IMR-90 (cell line): ENCODE data around the gene SNRPD2. TPM values are rescaled to one million over a fixed set of nuclear protein-coding genes. Genes with fewer than 3 reads are reported as not detected.

ENCODE experiments used
- ATAC-seq: fragments of 200-7000 bp; cut with Tn5 transposase; 2 replicates; pipeline ENCODE4 v1.9.1; 2020; ENCODE audit warnings: low read depth, mild to moderate bottlenecking, moderate library complexity
- BruUV-seq: library from RNA; stranded (reverse); fragments of 400-500 nt; replicated peaks from 2 replicates; lab custom pipeline; 2021; lab: Mats Ljungman, UMichigan
- CTCF ChIA-PET: fragments of 300-600 bp; formaldehyde crosslinking; extraction: SDS; loops from one replicate; lab custom pipeline; 2021; ENCODE audit warnings: antibody characterized with exemption; lab: Yijun Ruan, JAX
- POLR2A ChIA-PET: fragments of 300-600 bp; sonication (Branson Sonifier 250); formaldehyde crosslinking; loops from one replicate; lab custom pipeline; 2022; ENCODE audit warnings: antibody characterized with exemption; ENCODE audit not compliant: unreplicated experiment; lab: Charles Lee
- DNase-seq: peaks from one replicate; pipeline ENCODE4 v3.0.0; 2013
- H2AFZ ChIP-seq: replicated peaks from 2 replicates; pipeline ENCODE3; 2013; ENCODE audit warnings: low read length, mild to moderate bottlenecking; ENCODE audit not compliant: poor library complexity
- H2AK5ac ChIP-seq: 2 replicates; pipeline ENCODE4 v1.6.1; 2013; ENCODE audit warnings: low read depth, low read length, inconsistent platforms
- H2AK9ac ChIP-seq: replicated peaks from 2 replicates; pipeline ENCODE3; 2013; ENCODE audit warnings: mild to moderate bottlenecking, low read depth, low read length, moderate library complexity; ENCODE audit not compliant: poor library complexity
- H2BK120ac ChIP-seq: 2 replicates; pipeline ENCODE4 v1.6.1; 2013; ENCODE audit warnings: low read depth, low read length, inconsistent platforms
- H2BK15ac ChIP-seq: 3 replicates; pipeline ENCODE4 v1.6.1; 2013; ENCODE audit warnings: low read depth, low read length, inconsistent platforms
- H2BK20ac ChIP-seq: 2 replicates; pipeline ENCODE4 v1.6.1; 2013; ENCODE audit warnings: low read depth, mild to moderate bottlenecking, inconsistent platforms, low read length, moderate library complexity
- H2BK5ac ChIP-seq: 2 replicates; pipeline ENCODE4 v1.6.1; 2013; ENCODE audit warnings: mild to moderate bottlenecking, low read depth, low read length, inconsistent platforms; ENCODE audit not compliant: poor library complexity, severe bottlenecking
- H3K14ac ChIP-seq: replicated peaks from 2 replicates; pipeline ENCODE4 v1.6.1; 2013; ENCODE audit warnings: low read depth, low read length, inconsistent platforms
- H3K18ac ChIP-seq: 2 replicates; pipeline ENCODE4 v1.6.1; 2013; ENCODE audit warnings: low read depth, low read length, control low read depth
- H3K23ac ChIP-seq: 2 replicates; pipeline ENCODE4 v1.6.1; 2013; ENCODE audit warnings: low read depth, low read length, inconsistent platforms
- H3K27ac ChIP-seq: 2 replicates; pipeline ENCODE4 v1.5.1; 2013; ENCODE audit warnings: mild to moderate bottlenecking, control low read depth, low read length; ENCODE audit not compliant: insufficient read depth
- H3K27me3 ChIP-seq: 2 replicates; pipeline ENCODE4 v1.6.1; 2013; ENCODE audit warnings: low read length; ENCODE audit not compliant: control insufficient read depth, insufficient read depth
- H3K36me3 ChIP-seq: 2 replicates; pipeline ENCODE4 v1.6.1; 2013; ENCODE audit warnings: low read length, mixed read lengths; ENCODE audit not compliant: control insufficient read depth, insufficient read depth
- H3K4ac ChIP-seq: 2 replicates; pipeline ENCODE4 v1.6.1; 2013; ENCODE audit warnings: low read depth, low read length, inconsistent platforms
- H3K4me1 ChIP-seq: 2 replicates; pipeline ENCODE4 v1.6.1; 2013; ENCODE audit warnings: low read length, mixed read lengths; ENCODE audit not compliant: control insufficient read depth, insufficient read depth
- H3K4me2 ChIP-seq: 2 replicates; pipeline ENCODE4 v1.6.1; 2013; ENCODE audit warnings: low read depth, mild to moderate bottlenecking, control low read depth, low read length, moderate library complexity
- H3K4me3 ChIP-seq: 2 replicates; pipeline ENCODE4 v1.5.1; 2013; ENCODE audit warnings: low read depth, mild to moderate bottlenecking, control low read depth, low read length, moderate library complexity; ENCODE audit not compliant: insufficient read depth
- H3K56ac ChIP-seq: 2 replicates; pipeline ENCODE4 v1.6.1; 2013; ENCODE audit warnings: low read length, inconsistent platforms; ENCODE audit not compliant: insufficient read depth; ENCODE audit errors: extremely low read depth
- H3K79me1 ChIP-seq, 2 experiments: 2 replicates each; pipeline ENCODE4 v1.6.1; 2013; ENCODE audit warnings: low read length in 2 of 2, inconsistent platforms in 1 of 2, low read depth in 1 of 2
- H3K9ac ChIP-seq: 2 replicates; pipeline ENCODE4 v1.6.1; 2013; ENCODE audit warnings: low read depth, low read length, control low read depth
- H3K9me1 ChIP-seq: 2 replicates; pipeline ENCODE4 v1.6.1; 2013; ENCODE audit warnings: low read length, inconsistent platforms; ENCODE audit not compliant: insufficient read depth
- H3K9me3 ChIP-seq: 2 replicates; pipeline ENCODE4 v1.6.1; 2013; ENCODE audit warnings: low read length; ENCODE audit not compliant: control insufficient read depth, insufficient read depth
- H4K20me1 ChIP-seq: 2 replicates; pipeline ENCODE4 v1.6.1; 2013; ENCODE audit warnings: low read length, inconsistent platforms; ENCODE audit not compliant: insufficient read depth
- H4K5ac ChIP-seq: 2 replicates; pipeline ENCODE4 v1.6.1; 2013; ENCODE audit warnings: mild to moderate bottlenecking, low read depth, low read length, control low read depth
- H4K8ac ChIP-seq, 2 experiments: 2 replicates each; pipeline ENCODE4 v1.6.1; 2013; ENCODE audit warnings: low read depth in 2 of 2, low read length in 2 of 2, control low read depth in 1 of 2, inconsistent platforms in 1 of 2
- H4K91ac ChIP-seq: 2 replicates; pipeline ENCODE4 v1.6.1; 2013; ENCODE audit warnings: low read depth, low read length, inconsistent platforms; ENCODE audit not compliant: insufficient read depth
- BHLHE40 ChIP-seq: fragments of 150-350 bp; IDR thresholded peaks from 2 replicates; pipeline ENCODE4 v1.6.1; 2016; ENCODE audit warnings: mild to moderate bottlenecking, low read depth, low read length
- CEBPB ChIP-seq: IDR thresholded peaks from 2 replicates; pipeline ENCODE4 v1.6.1; 2012; ENCODE audit warnings: low read depth, low read length, improper control_type of control experiment
- CTCF ChIP-seq: conservative IDR thresholded peaks from 2 replicates; pipeline ENCODE4 v1.5.1; 2012; ENCODE audit warnings: mild to moderate bottlenecking, low read depth, low read length, improper control_type of control experiment
- FOS ChIP-seq: fragments of 150-350 bp; IDR thresholded peaks from 2 replicates; pipeline ENCODE4 v1.6.1; 2016; ENCODE audit warnings: low read depth, low read length
- MAFK ChIP-seq: IDR thresholded peaks from 2 replicates; pipeline ENCODE4 v1.6.1; 2012; ENCODE audit warnings: low read depth, low read length, improper control_type of control experiment
- MAZ ChIP-seq: IDR thresholded peaks from 2 replicates; pipeline ENCODE4 v1.6.1; 2012; ENCODE audit warnings: low read depth, mild to moderate bottlenecking, low read length, improper control_type of control experiment, moderate library complexity, borderline replicate concordance
- MXI1 ChIP-seq: IDR thresholded peaks from 2 replicates; pipeline ENCODE4 v1.6.1; 2012; ENCODE audit warnings: low read depth, mild to moderate bottlenecking, low read length, moderate library complexity, borderline replicate concordance
- NFE2L2 ChIP-seq: fragments of 150-350 bp; IDR thresholded peaks from 2 replicates; pipeline ENCODE4 v1.6.1; 2016; ENCODE audit warnings: low read depth, mild to moderate bottlenecking, low read length
- POLR2A ChIP-seq: IDR thresholded peaks from 2 replicates; pipeline ENCODE4 v1.6.1; 2012; ENCODE audit warnings: mild to moderate bottlenecking, low read depth, low read length
- RAD21 ChIP-seq: IDR thresholded peaks from 2 replicates; pipeline ENCODE4 v1.6.1; 2012; ENCODE audit warnings: low read length, improper control_type of control experiment
- RCOR1 ChIP-seq: IDR thresholded peaks from 2 replicates; pipeline ENCODE4 v1.6.1; 2012; ENCODE audit warnings: mild to moderate bottlenecking, low read length, improper control_type of control experiment; ENCODE audit not compliant: insufficient replicate concordance
- SMC3 ChIP-seq: fragments of 150-350 bp; IDR thresholded peaks from 2 replicates; pipeline ENCODE4 v1.6.1; 2016; ENCODE audit warnings: low read depth, mild to moderate bottlenecking, antibody characterized with exemption, low read length, moderate library complexity
- WGBS, 2 experiments: methylation state at CpG; one replicate each; pipeline versions ENCODE4 v1.1.5 to v1.1.7; 2013; ENCODE audit warnings: missing lambda C conversion rate in 2 of 2; ENCODE audit not compliant: insufficient read length in 1 of 2; ENCODE audit errors: extremely low coverage in 2 of 2; 5-methylcytosine and 5-hydroxymethylcytosine counted together
- dilution Hi-C: fragments of 300-500 bp; cut with HindIII; formaldehyde crosslinking; loops from one replicate; pipeline ENCODE4 v1.14.3; 2018; ENCODE audit warnings: low sequenced_read_pairs; ENCODE audit not compliant: unreplicated experiment
- in situ Hi-C: fragments of 300-500 bp; cut with MboI; formaldehyde crosslinking; loops from 3 replicates; pipeline ENCODE4 v1.14.3; 2019; ENCODE audit warnings: low sequenced_read_pairs, inconsistent platforms, mixed read lengths
- intact Hi-C: fragments of 100-400 bp; cut with micrococcal nuclease; formaldehyde crosslinking; loops from 2 replicates; pipeline ENCODE4 v1.10.0; 2022
- polyA plus RNA-seq, 3 experiments: library from polyadenylated mRNA; depleted of rRNA; stranded (reverse); fragments of >200 nt; gene quantifications; 2 replicates each; pipeline ENCODE4 v1.2.3, GENCODE V29; 2012; ENCODE audit warnings: low replicate concordance in 1 of 3
- total RNA-seq: library from RNA; depleted of rRNA; stranded (reverse); fragments of >200 nt; gene quantifications from 2 replicates; pipeline ENCODE4 v1.2.3, GENCODE V29; 2012

Gene SNRPD2
- total and polyA plus RNA-seq, 2 of the 4 experiments (the other 2 are of a cell fraction), result 587 to 877 TPM

GRCh38 chr19:45705115-45705514, 13.4 kb upstream of the SNRPD2 start:
- no peaks in the 10 kb centered on the region for H3K27me3 ChIP-seq
- dilution Hi-C loops, result no loop called here
- intact Hi-C loops, result no loop called here

More at GRCh38 chr19:45705115-45705514, 13.4 kb upstream of the SNRPD2 start:
- no peak for ATAC-seq
- H3K4me1 ChIP-seq, result no peaks in the 10 kb centered on the region
- no peak overlapping the region for H3K14ac ChIP-seq
- no peak overlapping the region for H4K8ac ChIP-seq
- H3K18ac ChIP-seq, result no peak overlapping the region
- H4K5ac ChIP-seq, result no peak overlapping the region
- no peak overlapping the region for H3K27ac ChIP-seq
- no peaks in the 10 kb centered on the region for H4K20me1 ChIP-seq
- H3K36me3 ChIP-seq, result peaks cover 24% of the 10 kb centered on the region
- no peak for TF ChIP-seq BHLHE40
- no peak for TF ChIP-seq MXI1
- no peak for TF ChIP-seq RCOR1
- TF ChIP-seq POLR2A, result no peak
- TF ChIP-seq FOS, result no peak
- TF ChIP-seq MAFK, result no peak
- no peak for TF ChIP-seq NFE2L2
- TF ChIP-seq CEBPB, result no peak
- no peak for TF ChIP-seq SMC3
- TF ChIP-seq CTCF, result no peak
- no peak for TF ChIP-seq RAD21
- no peak for TF ChIP-seq MAZ
- H3K23ac ChIP-seq, result no peak overlapping the region
- H2BK120ac ChIP-seq, result no peak overlapping the region
- POLR2A ChIA-PET, result no interaction called here
- WGBS, 2 experiments, result 100% methylated on average over 4 of the region's 9 CpGs; no CpG with 5 or more reads in 1 of the 2 experiments
- H3K4me2 ChIP-seq, result no peak overlapping the region
- no peak overlapping the region for H2BK5ac ChIP-seq
- H3K9ac ChIP-seq, result no peak overlapping the region
- H4K91ac ChIP-seq, result no peak overlapping the region
- no TSS peak for BruUV-seq
- H3K9me1 ChIP-seq, result no peaks in the 10 kb centered on the region
- no peak overlapping the region for H3K4me3 ChIP-seq
- H2BK15ac ChIP-seq, result no peak overlapping the region
- in situ Hi-C loops, result no loop called here
- no peak overlapping the region for H2AK9ac ChIP-seq
- H2BK20ac ChIP-seq, result no peak overlapping the region
- no peak for DNase-seq
- no peak overlapping the region for H2AFZ ChIP-seq
- no peak overlapping the region for H3K56ac ChIP-seq
- no peak overlapping the region for H3K4ac ChIP-seq
- H3K79me1 ChIP-seq, result peaks cover under 1% of the 10 kb centered on the region in 2 experiments; a peak in 2 of 4 replicates
- no peaks in the 10 kb centered on the region for H3K9me3 ChIP-seq
- CTCF ChIA-PET, result interaction anchor here (0.6 kb wide), 1 partner anchor 94 kb away, joined by 3 read pairs; no protein-coding TSS in a partner anchor
- no peak overlapping the region for H2AK5ac ChIP-seq
